ENCODE measurements around the gene SLC25A22. TPM values are rescaled to one million over a fixed set of nuclear protein-coding genes. Genes with fewer than 3 reads are reported as not detected.
A peak's percentile ranks its signal among the peaks of the same experiment; 100 is the strongest.

SLC25A22 gene
- total RNA-seq, 2 experiments from 2014 or later, result 33.3 to 36.7 TPM

- CTCF ChIA-PET, result interaction anchor here (0.9 kb wide), 1 partner anchor 10 kb away, joined by 3 read pairs; the partner anchor contains the start of gene PNPLA2
- peak overlapping the region; percentile 24 for H3K4me3 Mint-ChIP-seq
- H3K36me3 Mint-ChIP-seq (ENCODE audit: low read depth), result peaks cover 10% of the 10 kb centered on the region
- H3K4me1 Mint-ChIP-seq (ENCODE audit: low read depth), result peaks cover 39% of the 10 kb centered on the region
- peaks cover 41% of the 10 kb centered on the region for H3K27me3 Mint-ChIP-seq
- ATAC-seq, result no peak
- DNase-seq, result no peak
- no peak overlapping the region for H3K27ac Mint-ChIP-seq
- TF ChIP-seq CTCF (IDR thresholded peaks at IDR 0.05), result no peak
- intact Hi-C loops (cut with micrococcal nuclease), result no loop called here
- POLR2A ChIA-PET, result interaction anchor here (1.2 to 21.1 kb wide), 3 partner anchors 12 to 96 kb away, joined by 3 to 273 read pairs (median 81); partner anchors contain the start of genes AP2A2, PNPLA2, POLR2L and RPLP2
- no peaks in the 10 kb centered on the region for H3K9me3 Mint-ChIP-seq
Measured at GRCh38 chr11:829176-829846, 31.2 kb upstream of the SLC25A22 start.

GRCh38 chr11:828506-829175 is 30.6 kb upstream of the SLC25A22 start:
- Mint-ChIP-seq H3K27me3 (peaks cover 39% of the 10 kb centered on the region), H3K4me1 (ENCODE audit: low read depth) (peaks cover 34% of the 10 kb centered on the region), H3K4me3 (no peak overlapping the region), H3K36me3 (ENCODE audit: low read depth) (peaks cover 11% of the 10 kb centered on the region), H3K9me3 (no peaks in the 10 kb centered on the region), H3K27ac (no peak overlapping the region)
- no peak for DNase-seq
- ChIA-PET CTCF (interaction anchor here (0.9 to 1.3 kb wide), 2 partner anchors 10 to 14 kb away, joined by 3 read pairs; partner anchors contain the start of genes PNPLA2, POLR2L and TSPAN4), POLR2A (interaction anchor here (9.3 to 21.1 kb wide), 2 partner anchors 13 kb away, joined by 81 to 273 read pairs; partner anchors contain the start of genes PNPLA2, POLR2L, RPLP2 and TSPAN4)
- no peak for TF ChIP-seq CTCF (IDR thresholded peaks at IDR 0.05)
- ATAC-seq, result no peak
- intact Hi-C loops (cut with micrococcal nuclease), result no loop called here

GRCh38 chr11:827897-828192 is 29.8 kb upstream of the SLC25A22 start, which contains the start of gene CRACR2B:
Gene CRACR2B (plus strand): TSS chr11:827919. CDS start chr11:828608, 689 bp downstream.
- ChIA-PET POLR2A (interaction anchor here (9.3 to 21.1 kb wide), 2 partner anchors 12 to 13 kb away, joined by 81 to 273 read pairs; partner anchors contain the start of genes PNPLA2, POLR2L, RPLP2 and TSPAN4), CTCF (interaction anchor here (1.2 to 1.3 kb wide), 2 partner anchors 15 to 16 kb away, joined by 3 to 4 read pairs; partner anchors contain the start of genes POLR2L and TSPAN4)
- Mint-ChIP-seq H3K4me3 (peak within 1 kb of the TSS; percentile 65), H3K4me1 (ENCODE audit: low read depth) (peaks cover 33% of the 10 kb centered on the region), H3K36me3 (ENCODE audit: low read depth) (peaks cover 13% of the 10 kb centered on the region), H3K27me3 (peaks cover 39% of the 10 kb centered on the region), H3K27ac (no peak within 1 kb of the TSS), H3K9me3 (no peaks in the 10 kb centered on the region)
- TF ChIP-seq CTCF (IDR thresholded peaks at IDR 0.05), result no peak
- DNase-seq, result peak; percentile 21
- no peak for ATAC-seq
- intact Hi-C loops (cut with micrococcal nuclease), result no loop called here

GRCh38 chr11:827146-827896 is 29.2 kb upstream of the SLC25A22 start:
- H3K4me3 Mint-ChIP-seq, result peak overlapping the region; percentile 65
- peak; percentile 42 for DNase-seq
- peaks cover 33% of the 10 kb centered on the region for H3K4me1 Mint-ChIP-seq (ENCODE audit: low read depth)
- no peak for TF ChIP-seq CTCF (IDR thresholded peaks at IDR 0.05)
- peak; percentile 28 for ATAC-seq
- no peak overlapping the region for H3K27ac Mint-ChIP-seq
- no peaks in the 10 kb centered on the region for H3K9me3 Mint-ChIP-seq
- ChIA-PET CTCF (interaction anchor here (1.2 to 1.3 kb wide), 2 partner anchors 16 to 17 kb away, joined by 3 to 4 read pairs; partner anchors contain the start of genes POLR2L and TSPAN4), POLR2A (interaction anchor here (9.3 to 21.1 kb wide), 2 partner anchors 11 to 14 kb away, joined by 81 to 273 read pairs; partner anchors contain the start of genes PNPLA2, POLR2L, RPLP2 and TSPAN4)
- intact Hi-C loops (cut with micrococcal nuclease), result no loop called here
- H3K27me3 Mint-ChIP-seq, result peaks cover 39% of the 10 kb centered on the region
- H3K36me3 Mint-ChIP-seq (ENCODE audit: low read depth), result peaks cover 13% of the 10 kb centered on the region

All from activated CD8-positive, alpha-beta T cell treated with anti-CD3 and anti-CD28 coated beads for 36 hours (primary cell).